ENCODE measurements around the gene PEX5L.

- no peak for TF ChIP-seq CTCF (conservative IDR thresholded peaks at IDR 0.05)
- TF ChIP-seq EZH2 (IDR thresholded peaks at IDR 0.05; ENCODE audit: low read depth) = no peak
These were observed 270.2 kb downstream of the PEX5L start for GRCh38 chr3:179766416-179767133.

Data from PC-9 (cell line).